ENCODE measurements around the gene LRRC41. TPM values are rescaled to one million over a fixed set of nuclear protein-coding genes. Genes with fewer than 3 reads are reported as not detected.

LRRC41 gene
- total and polyA plus RNA-seq, 9 donors: 37.5 to 99.8 (median 72.3) TPM

GRCh38 chr1:46301808-46302640, 1.4 kb downstream of the LRRC41 start:
- Histone ChIP-seq H3K27ac (peak overlapping the region; percentile 94 to 97), H3K4me3 (peak overlapping the region; percentile 88), H3K4me1 (ENCODE audit: insufficient read depth) (peaks cover 13% of the 10 kb centered on the region), H3K9me3 (no peaks in the 10 kb centered on the region), H3K36me3 (no peaks in the 10 kb centered on the region), H3K27me3 (no peaks in the 10 kb centered on the region)
- TF ChIP-seq POLR2A (IDR thresholded peaks at IDR 0.05) (no peak), CTCF (IDR thresholded peaks at IDR 0.05) (no peak), EP300 (IDR thresholded peaks at IDR 0.05) (no peak)
- peak; percentile 53 to 77 (median 68) for DNase-seq
- intact Hi-C loops (cut with DNase I): loop anchor here in 2 of 4 donors (1.0 to 5.0 kb wide), 2 partner anchors 38 to 40 kb away; partner anchors contain the start of gene NSUN4 (in 2 of the 2)
- 0 to 1% (median 1%) methylated on average over 66 to 79 of the region's 79 CpGs for WGBS, 3 donors

- 1 to 3% (median 2%) methylated on average over 17 of the region's 17 CpGs for WGBS, 3 donors
- Histone ChIP-seq H3K27ac (peak overlapping the region; percentile 94 to 97), H3K4me1 (ENCODE audit: insufficient read depth) (peaks cover 11% of the 10 kb centered on the region), H3K4me3 (peak overlapping the region; percentile 88), H3K27me3 (no peaks in the 10 kb centered on the region), H3K36me3 (peaks cover 2% of the 10 kb centered on the region), H3K9me3 (no peaks in the 10 kb centered on the region)
- TF ChIP-seq EP300 (IDR thresholded peaks at IDR 0.05) (no peak), POLR2A (IDR thresholded peaks at IDR 0.05) (no peak), CTCF (IDR thresholded peaks at IDR 0.05) (no peak)
- intact Hi-C loops (cut with DNase I): loop anchor here in 1 of 4 donors (5.0 kb wide), 1 partner anchor 41 kb away; the partner anchor contains the start of gene NSUN4
- DNase-seq: peak in 2 of 5 donors; percentile 13 to 61
Measured at GRCh38 chr1:46301406-46301807, 2.0 kb downstream of the LRRC41 start.

- DNase-seq: peak in 1 of 5 donors; percentile 33
- no peaks in the 10 kb centered on the region for H3K27me3 ChIP-seq
- intact Hi-C loops (cut with DNase I): loop anchor here in 1 of 4 donors (5.0 kb wide), 1 partner anchor 41 kb away; the partner anchor contains the start of gene NSUN4
- peak overlapping the region; percentile 88 for H3K4me3 ChIP-seq
- H3K36me3 ChIP-seq: peaks cover 2% of the 10 kb centered on the region
- no peak for TF ChIP-seq POLR2A (IDR thresholded peaks at IDR 0.05)
- no peak for TF ChIP-seq CTCF (IDR thresholded peaks at IDR 0.05)
- TF ChIP-seq EP300 (IDR thresholded peaks at IDR 0.05): no peak
- peak overlapping the region; percentile 94 to 97 for H3K27ac ChIP-seq
- 20 to 23% (median 22%) methylated on average over 6 of the region's 6 CpGs for WGBS, 3 donors
- peaks cover 11% of the 10 kb centered on the region for H3K4me1 ChIP-seq (ENCODE audit: insufficient read depth)
- no peaks in the 10 kb centered on the region for H3K9me3 ChIP-seq
Measured at GRCh38 chr1:46300673-46301405, 2.6 kb downstream of the LRRC41 start.

GRCh38 chr1:46298387-46298786, 5.0 kb downstream of the LRRC41 start:
- Histone ChIP-seq H3K27me3 (no peaks in the 10 kb centered on the region), H3K9me3 (no peaks in the 10 kb centered on the region), H3K4me3 (no peak overlapping the region), H3K36me3 (peaks cover 2% of the 10 kb centered on the region), H3K4me1 (ENCODE audit: insufficient read depth) (peaks cover 5% of the 10 kb centered on the region), H3K27ac (no peak overlapping the region)
- DNase-seq: no peak
- intact Hi-C loops (cut with DNase I): no loop called here
- TF ChIP-seq CTCF (IDR thresholded peaks at IDR 0.05) (no peak), POLR2A (IDR thresholded peaks at IDR 0.05) (no peak), EP300 (IDR thresholded peaks at IDR 0.05) (no peak)
